Measurements from ENCODE around the gene PNLIP. TPM values are rescaled to one million over a fixed set of nuclear protein-coding genes. Genes with fewer than 3 reads are reported as not detected.

The PNLIP gene
- total RNA-seq, 2 experiments from 2014 or later: not detected

DNA sequence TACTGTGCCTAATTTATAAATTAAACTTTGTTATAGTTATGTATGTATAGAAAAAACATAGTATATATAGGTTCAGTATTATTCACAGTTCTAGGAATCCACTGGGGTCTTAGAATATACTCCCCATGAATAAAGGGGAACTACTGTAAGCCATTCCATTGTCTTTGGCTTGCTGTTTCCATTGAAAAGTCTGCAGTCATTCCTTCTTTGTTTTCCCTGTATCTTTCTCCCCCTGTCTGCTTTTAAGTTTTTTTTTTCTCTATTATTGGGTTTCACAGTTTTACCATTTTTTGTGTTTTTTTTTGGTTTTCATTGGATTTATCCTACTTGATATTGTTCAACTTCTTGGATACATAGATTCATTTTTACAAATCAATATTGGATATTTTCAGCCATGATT is 6.7 kb upstream of the PNLIP start:
- no peak for ATAC-seq
- Mint-ChIP-seq H3K4me3 (no peak overlapping the region), H3K4me1 (ENCODE audit: low read depth) (no peaks in the 10 kb centered on the region), H3K27me3 (peaks cover 7% of the 10 kb centered on the region), H3K36me3 (ENCODE audit: low read depth) (no peaks in the 10 kb centered on the region), H3K9me3 (no peaks in the 10 kb centered on the region), H3K27ac (no peak overlapping the region)
- POLR2A ChIA-PET: no interaction called here
- TF ChIP-seq, protein P1, sequence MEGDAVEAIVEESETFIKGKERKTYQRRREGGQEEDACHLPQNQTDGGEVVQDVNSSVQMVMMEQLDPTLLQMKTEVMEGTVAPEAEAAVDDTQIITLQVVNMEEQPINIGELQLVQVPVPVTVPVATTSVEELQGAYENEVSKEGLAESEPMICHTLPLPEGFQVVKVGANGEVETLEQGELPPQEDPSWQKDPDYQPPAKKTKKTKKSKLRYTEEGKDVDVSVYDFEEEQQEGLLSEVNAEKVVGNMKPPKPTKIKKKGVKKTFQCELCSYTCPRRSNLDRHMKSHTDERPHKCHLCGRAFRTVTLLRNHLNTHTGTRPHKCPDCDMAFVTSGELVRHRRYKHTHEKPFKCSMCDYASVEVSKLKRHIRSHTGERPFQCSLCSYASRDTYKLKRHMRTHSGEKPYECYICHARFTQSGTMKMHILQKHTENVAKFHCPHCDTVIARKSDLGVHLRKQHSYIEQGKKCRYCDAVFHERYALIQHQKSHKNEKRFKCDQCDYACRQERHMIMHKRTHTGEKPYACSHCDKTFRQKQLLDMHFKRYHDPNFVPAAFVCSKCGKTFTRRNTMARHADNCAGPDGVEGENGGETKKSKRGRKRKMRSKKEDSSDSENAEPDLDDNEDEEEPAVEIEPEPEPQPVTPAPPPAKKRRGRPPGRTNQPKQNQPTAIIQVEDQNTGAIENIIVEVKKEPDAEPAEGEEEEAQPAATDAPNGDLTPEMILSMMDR (IDR thresholded peaks at IDR 0.05): no peak
- CTCF ChIA-PET: interaction anchor here (1.0 kb wide), 1 partner anchor 18 kb away, joined by 4 read pairs; no protein-coding TSS in a partner anchor
- DNase-seq: no peak
- intact Hi-C loops (cut with micrococcal nuclease): no loop called here

DNA sequence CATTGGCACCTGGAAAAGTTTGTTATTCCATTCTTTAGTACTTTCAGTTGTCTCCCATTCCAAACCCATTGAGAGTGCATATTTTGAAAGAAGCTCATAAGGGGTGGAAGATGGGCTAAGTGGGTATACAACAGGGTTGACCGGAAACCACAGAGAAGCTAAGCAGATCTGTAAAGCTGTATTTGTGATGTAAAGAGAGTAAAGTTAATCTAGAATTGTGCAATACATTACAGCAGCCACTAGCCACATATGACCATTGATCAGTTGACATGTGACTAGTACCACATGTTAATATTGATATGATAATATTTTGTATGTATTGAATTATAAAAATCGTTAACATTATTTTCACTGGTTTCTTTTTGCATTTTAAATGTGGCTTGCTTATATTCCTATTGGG is 4.9 kb upstream of the PNLIP start:
- ChIA-PET CTCF (no interaction called here), POLR2A (no interaction called here)
- no peak overlapping the region for H3K4me3 Mint-ChIP-seq

DNA sequence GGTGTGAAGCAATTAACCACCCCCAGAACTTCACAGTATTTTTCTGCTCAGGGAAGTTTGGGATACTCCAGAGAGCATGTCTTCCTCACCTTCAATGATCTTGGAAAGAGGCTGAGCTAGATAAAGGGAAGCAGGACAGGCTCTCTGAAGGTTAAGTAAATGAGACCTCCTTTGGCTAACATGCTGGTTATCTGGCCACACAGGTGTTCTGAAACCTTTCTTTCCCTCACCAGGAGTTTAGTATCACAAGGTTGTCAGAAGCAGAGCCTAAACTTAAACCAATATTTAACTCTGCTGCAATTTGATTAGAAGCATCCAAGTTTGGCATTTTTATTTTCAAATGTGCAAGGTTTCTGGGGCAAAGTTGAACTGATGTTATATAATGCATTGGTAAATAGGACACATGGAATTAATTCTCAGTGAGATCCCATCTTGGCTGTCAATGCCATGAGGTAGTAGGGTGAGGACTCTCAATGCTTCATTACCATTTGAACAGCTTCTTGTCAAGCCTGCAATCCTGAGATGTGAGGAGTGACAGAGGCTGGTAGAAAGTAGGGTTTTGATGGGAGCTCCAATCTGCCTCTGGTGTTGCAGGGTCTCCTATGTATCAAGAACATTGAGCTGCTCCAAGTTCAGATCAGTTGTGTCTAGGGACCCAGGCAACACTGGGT is 3.6 kb upstream of the PNLIP start:
- intact Hi-C loops (cut with micrococcal nuclease): no loop called here
- CTCF ChIA-PET: no interaction called here
- POLR2A ChIA-PET: no interaction called here
- H3K9me3 Mint-ChIP-seq: no peaks in the 10 kb centered on the region
- no peaks in the 10 kb centered on the region for H3K36me3 Mint-ChIP-seq (ENCODE audit: low read depth)
- no peak for DNase-seq
- TF ChIP-seq, protein P1 (IDR thresholded peaks at IDR 0.05): no peak
- ATAC-seq: no peak
- H3K4me1 Mint-ChIP-seq (ENCODE audit: low read depth): no peaks in the 10 kb centered on the region
- H3K27ac Mint-ChIP-seq: no peak overlapping the region
- peaks cover 12% of the 10 kb centered on the region for H3K27me3 Mint-ChIP-seq
- no peak overlapping the region for H3K4me3 Mint-ChIP-seq

More for the DNA sequence above, 4.9 kb upstream of the PNLIP start:
- intact Hi-C loops (cut with micrococcal nuclease): no loop called here
- no peaks in the 10 kb centered on the region for H3K9me3 Mint-ChIP-seq
- no peak overlapping the region for H3K27ac Mint-ChIP-seq
- H3K4me1 Mint-ChIP-seq (ENCODE audit: low read depth): no peaks in the 10 kb centered on the region
- no peak for ATAC-seq
- no peak for DNase-seq
- H3K36me3 Mint-ChIP-seq (ENCODE audit: low read depth): no peaks in the 10 kb centered on the region
- TF ChIP-seq, protein P1 (IDR thresholded peaks at IDR 0.05): no peak
- H3K27me3 Mint-ChIP-seq: peaks cover 8% of the 10 kb centered on the region

DNA sequence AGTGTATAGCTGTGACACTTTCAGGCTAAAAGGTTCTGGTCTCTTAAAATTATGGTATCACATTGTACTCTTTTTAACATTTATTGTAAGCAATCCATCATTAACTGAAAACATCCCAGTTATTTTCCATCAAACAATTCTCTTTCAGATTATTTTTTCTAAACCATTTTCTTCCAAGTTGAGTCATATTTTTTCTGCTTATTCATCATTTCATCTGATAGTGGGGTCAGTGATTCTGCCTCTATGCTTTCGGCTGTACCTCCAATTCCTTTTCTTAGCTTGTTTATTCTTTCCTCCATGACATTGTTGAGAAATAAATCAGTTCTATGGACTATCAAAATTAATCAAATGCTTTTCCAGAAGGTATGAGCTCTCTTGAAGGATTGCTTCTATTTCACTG is 609 bp upstream of the PNLIP start:
- Mint-ChIP-seq H3K36me3 (ENCODE audit: low read depth) (no peaks in the 10 kb centered on the region), H3K27ac (no peak overlapping the region), H3K27me3 (peaks cover 5% of the 10 kb centered on the region), H3K4me3 (no peak overlapping the region), H3K9me3 (no peaks in the 10 kb centered on the region), H3K4me1 (ENCODE audit: low read depth) (no peaks in the 10 kb centered on the region)
- TF ChIP-seq, protein P1 (IDR thresholded peaks at IDR 0.05): no peak
- no peak for ATAC-seq
- intact Hi-C loops (cut with micrococcal nuclease): no loop called here
- ChIA-PET POLR2A (no interaction called here), CTCF (no interaction called here)
- DNase-seq: no peak

DNA sequence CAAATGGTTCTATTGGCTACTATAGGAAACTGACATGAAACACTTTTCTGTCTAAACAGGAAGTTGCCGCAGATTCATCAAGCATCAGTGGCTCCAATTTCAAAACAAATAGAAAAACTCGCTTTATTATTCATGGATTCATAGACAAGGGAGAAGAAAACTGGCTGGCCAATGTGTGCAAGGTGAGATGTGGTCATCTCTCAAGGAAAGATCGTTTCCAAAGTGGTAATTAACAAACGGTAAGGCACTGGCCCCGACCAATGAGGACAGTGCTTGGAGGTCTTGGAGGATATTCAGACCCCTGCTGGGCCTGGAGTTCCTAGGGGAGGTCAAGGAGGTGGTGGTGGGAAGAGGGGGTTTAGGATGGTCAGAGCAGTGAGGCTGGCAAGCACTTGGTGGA is 2.6 kb downstream of the PNLIP start:
- DNase-seq: no peak
- Mint-ChIP-seq H3K27me3 (peaks cover 5% of the 10 kb centered on the region), H3K4me3 (no peak overlapping the region), H3K36me3 (ENCODE audit: low read depth) (no peaks in the 10 kb centered on the region), H3K4me1 (ENCODE audit: low read depth) (no peaks in the 10 kb centered on the region), H3K27ac (no peak overlapping the region), H3K9me3 (no peaks in the 10 kb centered on the region)
- no peak for ATAC-seq
- TF ChIP-seq, protein P1 (IDR thresholded peaks at IDR 0.05): no peak
- intact Hi-C loops (cut with micrococcal nuclease): no loop called here
- CTCF ChIA-PET: no interaction called here
- POLR2A ChIA-PET: no interaction called here
